Nephron (organoid): ENCODE results near the gene P2RY13.

Source experiments
- H3K27ac Mint-ChIP-seq, 3 experiments: 2 replicates each; pipeline ENCODE4 v1.8.0; 2020; ENCODE audit warnings: mixed read lengths in 3 of 3, mild to moderate bottlenecking in 2 of 3, moderate library complexity in 1 of 3
- H3K27me3 Mint-ChIP-seq: 2 replicates; pipeline ENCODE4 v1.8.0; 2021; ENCODE audit warnings: low read depth, mild to moderate bottlenecking, moderate library complexity, mixed read lengths
- H3K36me3 Mint-ChIP-seq: 2 replicates; pipeline ENCODE4 v1.8.0; 2020; ENCODE audit warnings: low read depth, mixed read lengths
- H3K4me1 Mint-ChIP-seq: 2 replicates; pipeline ENCODE4 v1.8.0; 2020; ENCODE audit warnings: mixed read lengths
- H3K4me3 Mint-ChIP-seq, 3 experiments: 2 replicates each; pipeline ENCODE4 v1.8.0; 2020; ENCODE audit warnings: mild to moderate bottlenecking in 3 of 3, mixed read lengths in 3 of 3, moderate library complexity in 2 of 3
- H3K9me3 Mint-ChIP-seq: 2 replicates; pipeline ENCODE4 v1.8.0; 2020; ENCODE audit warnings: mixed read lengths
- TF ChIP-seq, protein P1 (sequence below), 3 experiments: fragments of 200-600 bp; sonication (generic); IDR thresholded peaks; one replicate each; pipeline ENCODE4 v1.5.0; 2021; ENCODE audit warnings: antibody characterized with exemption in 3 of 3; ENCODE audit not compliant: unreplicated experiment in 3 of 3

The P2RY13 gene

GRCh38 chr3:151350656-151351055 is 21.3 kb upstream of the P2RY13 start:
- Mint-ChIP-seq H3K36me3 (no peaks in the 10 kb centered on the region), H3K4me3 (no peak overlapping the region), H3K27me3 (no peaks in the 10 kb centered on the region), H3K4me1 (no peaks in the 10 kb centered on the region), H3K27ac (no peak overlapping the region), H3K9me3 (no peaks in the 10 kb centered on the region)
- TF ChIP-seq, protein P1, sequence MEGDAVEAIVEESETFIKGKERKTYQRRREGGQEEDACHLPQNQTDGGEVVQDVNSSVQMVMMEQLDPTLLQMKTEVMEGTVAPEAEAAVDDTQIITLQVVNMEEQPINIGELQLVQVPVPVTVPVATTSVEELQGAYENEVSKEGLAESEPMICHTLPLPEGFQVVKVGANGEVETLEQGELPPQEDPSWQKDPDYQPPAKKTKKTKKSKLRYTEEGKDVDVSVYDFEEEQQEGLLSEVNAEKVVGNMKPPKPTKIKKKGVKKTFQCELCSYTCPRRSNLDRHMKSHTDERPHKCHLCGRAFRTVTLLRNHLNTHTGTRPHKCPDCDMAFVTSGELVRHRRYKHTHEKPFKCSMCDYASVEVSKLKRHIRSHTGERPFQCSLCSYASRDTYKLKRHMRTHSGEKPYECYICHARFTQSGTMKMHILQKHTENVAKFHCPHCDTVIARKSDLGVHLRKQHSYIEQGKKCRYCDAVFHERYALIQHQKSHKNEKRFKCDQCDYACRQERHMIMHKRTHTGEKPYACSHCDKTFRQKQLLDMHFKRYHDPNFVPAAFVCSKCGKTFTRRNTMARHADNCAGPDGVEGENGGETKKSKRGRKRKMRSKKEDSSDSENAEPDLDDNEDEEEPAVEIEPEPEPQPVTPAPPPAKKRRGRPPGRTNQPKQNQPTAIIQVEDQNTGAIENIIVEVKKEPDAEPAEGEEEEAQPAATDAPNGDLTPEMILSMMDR (IDR thresholded peaks at IDR 0.05; ENCODE audit: unreplicated experiment in 3 of 3): no peak

DNA sequence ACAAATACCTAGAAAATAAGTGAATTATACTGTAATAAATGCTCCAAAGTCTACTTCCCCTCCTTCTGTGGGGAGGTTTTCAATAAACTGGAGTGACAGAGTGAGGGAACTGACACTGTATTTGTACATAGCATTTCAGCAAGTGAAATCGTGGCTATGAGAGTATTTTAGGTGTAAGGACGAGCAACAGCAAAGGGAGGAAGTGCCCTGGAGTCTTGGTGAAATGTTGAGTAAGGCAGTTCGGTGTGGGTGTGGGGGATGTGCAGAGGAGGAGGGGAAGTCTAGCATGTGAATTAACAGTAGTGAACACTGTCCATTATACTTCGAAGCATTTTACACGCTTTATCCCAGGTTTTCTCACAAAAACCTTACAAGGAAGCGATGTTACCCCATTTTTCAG is 18.1 kb upstream of the P2RY13 start:
- Mint-ChIP-seq H3K4me1 (no peaks in the 10 kb centered on the region), H3K27me3 (no peaks in the 10 kb centered on the region), H3K9me3 (no peaks in the 10 kb centered on the region), H3K36me3 (no peaks in the 10 kb centered on the region), H3K4me3 (no peak overlapping the region), H3K27ac (no peak overlapping the region)
- TF ChIP-seq, protein P1 (IDR thresholded peaks at IDR 0.05; ENCODE audit: unreplicated experiment in 3 of 3): no peak

DNA sequence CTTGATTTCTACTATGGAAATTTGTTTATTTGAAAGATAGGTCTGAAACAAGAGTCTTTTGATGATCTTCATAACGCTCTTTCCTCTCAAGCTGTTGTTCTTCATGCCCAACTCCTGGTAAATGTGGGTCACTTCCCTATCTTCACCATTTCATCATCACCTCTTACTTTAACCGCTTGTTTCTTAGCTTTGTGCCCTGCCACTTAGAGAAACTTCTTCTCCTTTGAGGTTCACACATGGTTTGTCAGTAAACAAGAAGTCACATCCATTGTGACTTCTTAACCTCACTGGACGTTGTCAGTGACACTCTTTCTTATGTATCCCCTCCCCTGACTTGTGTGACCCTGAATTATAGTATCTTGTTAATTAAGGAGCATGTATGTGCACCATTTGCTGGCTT is 16.9 kb upstream of the P2RY13 start:
- TF ChIP-seq, protein P1 (IDR thresholded peaks at IDR 0.05; ENCODE audit: unreplicated experiment in 3 of 3): no peak
- H3K27me3 Mint-ChIP-seq: no peaks in the 10 kb centered on the region
- H3K36me3 Mint-ChIP-seq: no peaks in the 10 kb centered on the region
- no peak overlapping the region for H3K4me3 Mint-ChIP-seq
- H3K4me1 Mint-ChIP-seq: no peaks in the 10 kb centered on the region
- H3K27ac Mint-ChIP-seq: no peak overlapping the region
- H3K9me3 Mint-ChIP-seq: no peaks in the 10 kb centered on the region

- Mint-ChIP-seq H3K27ac (no peak overlapping the region), H3K4me1 (no peaks in the 10 kb centered on the region), H3K9me3 (no peaks in the 10 kb centered on the region), H3K4me3 (no peak overlapping the region), H3K27me3 (no peaks in the 10 kb centered on the region), H3K36me3 (no peaks in the 10 kb centered on the region)
- TF ChIP-seq, protein P1 (IDR thresholded peaks at IDR 0.05; ENCODE audit: unreplicated experiment in 3 of 3): no peak
These were observed 16.5 kb upstream of the P2RY13 start for GRCh38 chr3:151345859-151346258.

DNA sequence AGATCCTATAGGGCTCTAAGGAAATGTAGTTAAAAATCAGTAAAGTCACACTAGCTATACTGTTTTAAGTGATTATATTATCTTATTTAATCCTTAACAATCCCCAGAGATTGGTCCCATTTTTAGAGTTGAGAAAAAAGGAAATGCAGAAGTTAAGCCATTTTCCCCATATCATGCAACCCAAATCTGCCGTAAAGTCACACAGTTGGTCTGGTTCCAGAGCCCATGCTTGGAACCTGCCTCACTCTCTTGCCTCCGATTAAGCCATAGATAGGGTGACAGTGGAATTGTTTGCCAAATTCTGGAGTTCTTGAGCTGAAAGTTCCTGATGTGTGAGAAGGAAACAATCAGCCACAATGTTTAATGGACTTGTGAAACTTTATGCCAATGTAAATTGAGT is 2.3 kb upstream of the P2RY13 start:
- Mint-ChIP-seq H3K9me3 (no peaks in the 10 kb centered on the region), H3K27me3 (no peaks in the 10 kb centered on the region), H3K27ac (no peak overlapping the region), H3K4me1 (no peaks in the 10 kb centered on the region), H3K36me3 (no peaks in the 10 kb centered on the region), H3K4me3 (no peak overlapping the region)
- TF ChIP-seq, protein P1 (IDR thresholded peaks at IDR 0.05; ENCODE audit: unreplicated experiment in 3 of 3): no peak

DNA sequence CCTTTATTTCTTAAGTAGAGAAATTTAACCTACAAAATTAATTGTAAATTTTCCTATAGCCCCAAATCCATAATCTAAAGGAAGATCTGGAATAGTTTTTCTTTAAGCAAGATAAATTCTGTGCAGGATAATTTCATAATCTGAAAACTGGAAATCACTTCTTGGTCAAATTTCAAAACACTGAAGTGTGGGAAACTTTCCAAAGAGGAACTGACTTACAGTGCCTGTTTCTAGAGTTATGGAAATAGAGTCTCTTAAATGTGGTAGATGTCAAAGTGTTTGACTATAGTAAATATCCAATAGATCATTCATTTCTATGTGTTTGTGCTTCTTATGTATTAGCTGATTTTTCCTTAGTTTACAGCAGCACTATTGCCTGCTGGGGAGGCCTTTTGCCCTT is 1.6 kb upstream of the P2RY13 start:
- no peaks in the 10 kb centered on the region for H3K27me3 Mint-ChIP-seq
- TF ChIP-seq, protein P1 (IDR thresholded peaks at IDR 0.05; ENCODE audit: unreplicated experiment in 3 of 3): no peak
- no peaks in the 10 kb centered on the region for H3K9me3 Mint-ChIP-seq
- no peak overlapping the region for H3K4me3 Mint-ChIP-seq
- H3K4me1 Mint-ChIP-seq: no peaks in the 10 kb centered on the region
- H3K27ac Mint-ChIP-seq: no peak overlapping the region
- H3K36me3 Mint-ChIP-seq: no peaks in the 10 kb centered on the region
